ENCODE results near the gene PIK3IP1. TPM values are rescaled to one million over a fixed set of nuclear protein-coding genes. Genes with fewer than 3 reads are reported as not detected.

Gene PIK3IP1
- total and polyA plus RNA-seq, 9 donors = 2.7 to 4.8 (median 3.2) TPM

DNA sequence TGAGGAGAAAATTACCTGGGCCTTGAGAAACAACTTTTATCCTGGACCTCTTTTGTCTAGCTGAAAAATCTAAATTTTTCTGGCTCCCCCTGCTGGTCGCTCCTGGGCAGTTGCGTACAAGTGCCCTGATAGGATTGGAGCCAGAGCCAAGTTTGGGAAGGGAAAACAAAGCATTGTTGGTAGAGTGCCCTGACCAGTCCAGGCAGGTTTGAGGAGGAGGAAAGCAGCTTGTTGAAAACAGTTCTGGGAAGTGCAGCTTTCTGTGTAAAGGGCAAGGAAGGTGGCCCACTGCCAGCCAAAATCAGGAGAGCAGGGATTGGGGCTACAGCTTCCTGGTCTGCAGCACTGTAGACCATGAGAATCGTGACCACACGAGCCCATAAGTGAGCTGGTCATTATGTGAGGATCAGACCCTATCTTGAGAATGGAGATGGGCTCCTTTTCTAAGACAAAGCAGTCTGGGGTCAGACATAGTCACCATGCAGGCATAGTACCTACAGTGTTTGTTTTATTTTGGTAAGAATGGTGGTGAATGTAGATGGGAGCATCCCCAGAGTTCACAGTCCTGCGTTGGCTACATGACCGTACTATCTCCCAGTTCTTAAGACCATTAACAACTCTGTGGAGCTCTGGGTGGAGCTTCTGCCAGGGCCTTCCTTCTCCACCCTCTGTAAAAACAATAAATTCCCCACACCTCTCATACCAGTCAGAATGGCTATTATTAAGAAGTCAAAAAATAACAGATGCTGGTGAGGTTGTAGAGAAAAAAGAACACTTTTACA, 21.3 kb upstream of the PIK3IP1 start:
- Histone ChIP-seq H3K27me3 (ENCODE audit: control insufficient read depth, insufficient read depth, low read length) (no peaks in the 10 kb centered on the region), H3K4me1 (ENCODE audit: control insufficient read depth, insufficient read depth, low read length) (no peaks in the 10 kb centered on the region), H3K36me3 (ENCODE audit: control insufficient read depth, insufficient read depth, low read length) (no peaks in the 10 kb centered on the region), H3K9me3 (replicated peaks; ENCODE audit: control insufficient read depth, low read depth, low read length) (peaks cover 2% of the 10 kb centered on the region), H3K4me3 (ENCODE audit: low read length) (no peak overlapping the region), H3K27ac (ENCODE audit: low read length) (no peak overlapping the region)
- WGBS (ENCODE audit: insufficient coverage) = 35% methylated on average over 4 of the region's 6 CpGs
- DNase-seq = peak; percentile 65

DNA sequence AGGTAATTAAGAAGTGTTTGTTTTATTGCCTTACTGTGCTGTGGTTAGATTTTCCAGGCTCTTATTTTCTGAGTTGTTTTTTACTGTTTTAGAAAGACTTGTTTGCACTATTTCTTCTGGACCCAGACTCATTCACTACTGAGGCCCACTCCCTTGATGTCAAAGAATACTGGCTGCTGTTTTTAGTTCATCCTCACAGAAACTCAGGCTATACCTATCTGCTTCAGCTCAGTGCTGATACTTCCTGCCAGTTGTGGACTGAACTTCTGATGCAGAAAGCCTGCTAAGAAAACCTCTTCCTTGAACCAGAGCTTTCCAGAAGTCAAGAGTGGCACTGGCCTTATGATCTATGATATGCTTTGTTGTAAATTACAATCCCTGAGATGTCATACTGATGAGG, 15.9 kb upstream of the PIK3IP1 start:
- H3K27ac ChIP-seq (ENCODE audit: low read length) = no peak overlapping the region
- H3K27me3 ChIP-seq (ENCODE audit: control insufficient read depth, insufficient read depth, low read length) = peaks cover 2% of the 10 kb centered on the region
- H3K9me3 ChIP-seq (replicated peaks; ENCODE audit: control insufficient read depth, low read depth, low read length) = no peaks in the 10 kb centered on the region
- H3K4me1 ChIP-seq (ENCODE audit: control insufficient read depth, insufficient read depth, low read length) = no peaks in the 10 kb centered on the region
- no peak overlapping the region for H3K4me3 ChIP-seq (ENCODE audit: low read length)
- DNase-seq = no peak
- no peaks in the 10 kb centered on the region for H3K36me3 ChIP-seq (ENCODE audit: control insufficient read depth, insufficient read depth, low read length)

DNA sequence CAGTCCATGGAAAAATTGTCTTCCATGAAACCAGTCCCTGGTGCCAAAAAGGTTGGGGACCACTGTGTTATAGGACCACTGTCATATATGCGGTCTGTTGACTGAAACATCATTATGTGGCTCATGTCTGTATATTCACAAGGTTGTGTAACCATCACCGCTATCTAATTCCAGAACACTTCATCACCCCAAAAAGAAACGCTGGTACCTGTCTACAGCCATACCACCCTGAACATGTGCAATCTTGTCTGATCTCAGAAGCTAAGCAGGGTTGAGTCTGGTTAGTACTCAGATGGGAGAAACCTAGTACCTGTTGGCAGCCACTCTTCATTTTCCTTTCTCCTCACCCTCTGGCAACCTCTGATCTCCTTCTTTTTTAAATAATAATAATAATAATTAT, 12.9 kb upstream of the PIK3IP1 start:
- H3K27me3 ChIP-seq (ENCODE audit: control insufficient read depth, insufficient read depth, low read length) = peaks cover 2% of the 10 kb centered on the region
- no peak overlapping the region for H3K4me3 ChIP-seq (ENCODE audit: low read length)
- H3K9me3 ChIP-seq (replicated peaks; ENCODE audit: control insufficient read depth, low read depth, low read length) = no peaks in the 10 kb centered on the region
- H3K27ac ChIP-seq (ENCODE audit: low read length) = no peak overlapping the region
- WGBS (ENCODE audit: insufficient coverage) = no CpG with 5 or more reads among the region's 3 CpGs
- no peak for DNase-seq
- H3K36me3 ChIP-seq (ENCODE audit: control insufficient read depth, insufficient read depth, low read length) = no peaks in the 10 kb centered on the region
- H3K4me1 ChIP-seq (ENCODE audit: control insufficient read depth, insufficient read depth, low read length) = no peaks in the 10 kb centered on the region

DNA sequence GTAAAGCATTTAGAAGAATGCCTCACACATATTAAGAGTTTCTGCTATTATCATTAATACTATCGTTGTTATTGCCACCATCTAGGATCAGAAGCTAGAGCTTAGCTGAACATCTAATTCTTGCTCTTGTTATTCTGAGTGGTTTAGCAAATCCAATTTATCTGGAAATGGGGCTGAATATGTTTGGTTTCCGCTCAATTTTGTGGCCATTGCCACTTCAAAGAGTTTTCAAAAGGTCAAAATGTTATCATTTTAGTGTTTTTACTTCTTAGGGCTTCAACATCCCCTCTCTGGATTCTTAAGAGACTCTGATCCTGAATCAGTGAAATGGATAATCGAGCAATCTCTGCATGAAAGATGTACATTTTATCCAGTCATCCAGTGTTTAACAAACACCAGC, 10.2 kb upstream of the PIK3IP1 start:
- H3K9me3 ChIP-seq (replicated peaks; ENCODE audit: control insufficient read depth, low read depth, low read length) = no peaks in the 10 kb centered on the region

DNA sequence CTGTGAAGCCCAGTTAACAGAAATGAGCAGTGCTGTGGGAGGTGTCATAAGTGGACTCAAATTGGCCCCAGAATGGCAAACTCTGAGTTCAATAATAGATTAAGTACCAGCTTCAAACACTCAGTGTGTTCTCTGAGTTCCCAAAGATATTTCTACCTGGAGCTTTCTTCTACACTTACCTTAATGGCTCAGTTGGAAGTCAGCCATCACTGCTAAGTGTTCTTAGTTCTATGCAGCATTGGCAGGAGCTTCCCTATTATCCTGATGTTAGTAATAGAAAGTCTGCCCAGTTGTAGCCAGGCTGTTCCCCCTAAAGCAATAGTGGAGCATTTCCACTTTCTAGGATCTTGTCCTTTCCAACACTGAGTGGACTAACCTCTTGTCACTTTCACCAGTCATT, 9.7 kb upstream of the PIK3IP1 start:
- H3K36me3 ChIP-seq (ENCODE audit: control insufficient read depth, insufficient read depth, low read length) = no peaks in the 10 kb centered on the region
- H3K27me3 ChIP-seq (ENCODE audit: control insufficient read depth, insufficient read depth, low read length) = peaks cover 4% of the 10 kb centered on the region
- DNase-seq = no peak
- no peaks in the 10 kb centered on the region for H3K4me1 ChIP-seq (ENCODE audit: control insufficient read depth, insufficient read depth, low read length)
- H3K27ac ChIP-seq (ENCODE audit: low read length) = no peak overlapping the region
- H3K4me3 ChIP-seq (ENCODE audit: low read length) = no peak overlapping the region
- H3K9me3 ChIP-seq (replicated peaks; ENCODE audit: control insufficient read depth, low read depth, low read length) = no peaks in the 10 kb centered on the region

More for the DNA sequence above, 10.2 kb upstream of the PIK3IP1 start:
- peaks cover 4% of the 10 kb centered on the region for H3K27me3 ChIP-seq (ENCODE audit: control insufficient read depth, insufficient read depth, low read length)
- WGBS (ENCODE audit: insufficient coverage) = no CpG with 5 or more reads among the region's 3 CpGs
- no peak for DNase-seq
- H3K27ac ChIP-seq (ENCODE audit: low read length) = no peak overlapping the region
- no peak overlapping the region for H3K4me3 ChIP-seq (ENCODE audit: low read length)
- H3K4me1 ChIP-seq (ENCODE audit: control insufficient read depth, insufficient read depth, low read length) = no peaks in the 10 kb centered on the region
- H3K36me3 ChIP-seq (ENCODE audit: control insufficient read depth, insufficient read depth, low read length) = no peaks in the 10 kb centered on the region

DNA sequence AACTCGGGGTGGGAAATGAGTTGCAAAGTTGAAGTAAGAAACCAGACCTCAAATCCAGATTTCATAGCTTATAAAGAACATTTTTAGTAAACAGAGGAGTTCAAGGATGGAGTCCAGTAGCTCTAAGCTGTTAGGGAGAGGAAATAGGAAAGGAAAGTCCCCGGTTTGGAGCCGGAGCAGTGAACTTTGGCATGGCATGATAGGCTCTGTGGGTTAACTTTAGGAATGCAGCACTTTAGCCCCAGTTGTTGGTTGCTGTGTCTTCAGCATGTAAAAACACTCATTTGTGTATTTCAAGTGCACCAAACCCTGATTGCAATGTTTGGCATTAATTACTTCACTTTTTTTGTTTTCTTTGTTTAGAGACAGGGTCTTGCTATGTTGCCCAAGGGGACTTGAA, 8.6 kb upstream of the PIK3IP1 start:
- Histone ChIP-seq H3K27ac (ENCODE audit: low read length) (no peak overlapping the region), H3K36me3 (ENCODE audit: control insufficient read depth, insufficient read depth, low read length) (no peaks in the 10 kb centered on the region), H3K9me3 (replicated peaks; ENCODE audit: control insufficient read depth, low read depth, low read length) (no peaks in the 10 kb centered on the region), H3K27me3 (ENCODE audit: control insufficient read depth, insufficient read depth, low read length) (peaks cover 4% of the 10 kb centered on the region), H3K4me3 (ENCODE audit: low read length) (no peak overlapping the region), H3K4me1 (ENCODE audit: control insufficient read depth, insufficient read depth, low read length) (no peaks in the 10 kb centered on the region)
- WGBS (ENCODE audit: insufficient coverage) = 57% methylated on average over 2 of the region's 3 CpGs
- DNase-seq = no peak

DNA sequence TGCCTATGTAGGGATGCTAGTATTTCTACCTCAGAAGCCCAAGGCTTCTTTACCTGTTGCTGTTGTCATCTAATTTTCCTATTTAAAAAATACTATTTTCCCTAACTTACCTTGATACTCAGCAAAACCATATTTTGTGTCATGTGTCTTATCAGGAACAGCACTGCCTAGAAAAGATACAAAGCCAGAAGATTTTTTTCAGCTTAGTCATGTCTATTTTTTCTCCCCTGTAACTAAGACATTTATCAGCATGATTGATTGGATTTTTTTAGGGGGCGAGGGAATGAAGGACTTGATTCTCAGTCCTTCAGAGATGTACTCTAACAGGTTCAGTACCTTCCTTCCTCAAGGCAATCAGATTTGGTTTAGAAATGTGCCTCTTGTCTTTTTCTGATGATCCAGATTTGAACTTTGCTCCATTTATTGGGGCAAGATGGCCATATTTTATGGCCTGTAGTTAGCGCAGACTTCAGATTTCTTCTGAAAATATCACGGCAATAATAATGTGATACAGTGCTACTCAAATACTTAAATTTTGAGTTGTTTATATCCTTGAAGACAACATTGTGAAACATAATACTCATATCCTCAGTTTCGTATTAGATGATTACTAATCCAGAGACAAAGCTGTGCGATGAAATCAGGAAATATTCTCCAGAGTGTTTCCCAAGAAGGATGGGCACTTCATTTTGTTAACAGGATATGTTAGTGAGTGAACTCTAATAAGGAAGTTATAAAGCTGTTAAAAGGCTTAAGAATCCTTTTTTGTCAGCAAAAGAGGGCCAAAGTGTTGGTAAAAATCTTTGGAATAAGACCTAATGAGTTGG, 3.8 kb upstream of the PIK3IP1 start:
- Histone ChIP-seq H3K9me3 (replicated peaks; ENCODE audit: control insufficient read depth, low read depth, low read length) (no peaks in the 10 kb centered on the region), H3K36me3 (ENCODE audit: control insufficient read depth, insufficient read depth, low read length) (no peaks in the 10 kb centered on the region), H3K27ac (ENCODE audit: low read length) (no peak overlapping the region), H3K4me1 (ENCODE audit: control insufficient read depth, insufficient read depth, low read length) (peaks cover 15% of the 10 kb centered on the region), H3K4me3 (ENCODE audit: low read length) (no peak overlapping the region), H3K27me3 (ENCODE audit: control insufficient read depth, insufficient read depth, low read length) (peaks cover 12% of the 10 kb centered on the region)
- 0% methylated on average over 1 of the region's 5 CpGs for WGBS (ENCODE audit: insufficient coverage)
- DNase-seq = no peak

DNA sequence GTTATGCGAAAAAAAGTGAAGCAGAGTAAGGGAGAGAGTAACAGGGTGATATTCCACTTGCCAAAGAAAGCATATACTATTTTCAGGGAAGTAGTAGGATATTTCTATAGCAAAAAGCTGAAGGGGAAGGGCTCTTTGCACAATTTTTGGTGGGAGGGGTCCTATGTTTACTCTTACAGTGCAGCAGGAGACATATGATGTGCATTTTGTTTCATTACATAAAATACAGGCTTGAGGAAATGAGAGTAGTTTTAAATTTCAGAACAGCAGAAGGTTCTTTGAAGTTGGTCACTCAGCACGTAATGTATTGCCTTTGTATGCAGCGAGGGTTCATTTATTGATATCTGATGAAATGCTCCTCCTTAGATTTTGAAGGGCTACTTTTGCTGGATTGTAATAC, 3.1 kb upstream of the PIK3IP1 start:
- H3K27me3 ChIP-seq (ENCODE audit: control insufficient read depth, insufficient read depth, low read length) = peaks cover 14% of the 10 kb centered on the region
- H3K4me1 ChIP-seq (ENCODE audit: control insufficient read depth, insufficient read depth, low read length) = peaks cover 20% of the 10 kb centered on the region
- H3K36me3 ChIP-seq (ENCODE audit: control insufficient read depth, insufficient read depth, low read length) = no peaks in the 10 kb centered on the region
- no peak overlapping the region for H3K4me3 ChIP-seq (ENCODE audit: low read length)
- DNase-seq = no peak
- no peak overlapping the region for H3K27ac ChIP-seq (ENCODE audit: low read length)
- H3K9me3 ChIP-seq (replicated peaks; ENCODE audit: control insufficient read depth, low read depth, low read length) = no peaks in the 10 kb centered on the region
- WGBS (ENCODE audit: insufficient coverage) = no CpG with 5 or more reads among the region's 3 CpGs

DNA sequence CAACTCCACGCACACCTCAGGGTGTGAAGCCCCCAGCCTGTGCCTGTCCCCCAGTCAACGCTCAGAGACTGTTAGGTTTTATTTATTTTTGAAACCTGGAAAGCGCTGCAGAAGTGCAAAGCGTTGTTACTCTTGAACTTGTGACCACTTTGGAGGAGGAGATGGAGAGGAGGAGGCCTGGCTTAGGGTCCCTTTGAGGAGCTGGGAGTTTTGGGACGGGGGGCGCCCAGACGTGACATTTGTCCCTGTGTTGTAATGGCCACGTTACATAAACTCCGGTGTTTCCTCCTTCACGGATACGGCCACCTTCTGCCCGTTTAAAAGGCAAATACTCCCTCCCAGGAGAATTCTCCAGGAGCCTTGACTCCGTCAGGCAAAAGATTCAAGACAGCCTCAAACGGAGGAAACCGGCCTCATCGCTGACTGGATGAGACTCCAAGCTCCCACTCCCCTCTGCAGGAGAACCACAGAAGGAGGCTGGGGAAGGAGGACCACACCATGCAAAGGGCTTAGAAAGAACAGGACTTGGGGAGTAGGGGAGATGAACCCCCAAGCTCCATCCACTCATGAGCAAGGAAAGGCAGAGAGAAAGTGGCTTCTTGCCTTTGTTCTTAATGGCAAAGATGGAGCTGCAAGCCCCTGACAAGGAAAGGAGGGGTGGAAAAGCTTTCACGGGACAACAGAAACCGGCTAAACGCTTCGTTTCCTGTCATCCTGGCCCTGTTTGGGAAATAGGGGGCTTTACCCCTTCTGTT, 630 bp downstream of the PIK3IP1 start:
- Histone ChIP-seq H3K9me3 (replicated peaks; ENCODE audit: control insufficient read depth, low read depth, low read length) (no peaks in the 10 kb centered on the region), H3K36me3 (ENCODE audit: control insufficient read depth, insufficient read depth, low read length) (no peaks in the 10 kb centered on the region), H3K27me3 (ENCODE audit: control insufficient read depth, insufficient read depth, low read length) (peaks cover 12% of the 10 kb centered on the region), H3K4me1 (ENCODE audit: control insufficient read depth, insufficient read depth, low read length) (peaks cover 29% of the 10 kb centered on the region), H3K27ac (ENCODE audit: low read length) (peak overlapping the region; percentile 76), H3K4me3 (ENCODE audit: low read length) (peak overlapping the region; percentile 58)
- 8% methylated on average over 14 of the region's 20 CpGs for WGBS (ENCODE audit: insufficient coverage)
- peak; percentile 34 for DNase-seq
